Measurements from ENCODE around the gene TTC36.

GRCh38 chr11:118522571-118523072, 4.7 kb upstream of the TTC36 start:
- peak in 3 of 7 experiments; percentile 13 to 19 (median 15) for TF ChIP-seq CTCF (IDR thresholded peaks at IDR 0.05)
- TF ChIP-seq POLR2A (IDR thresholded peaks at IDR 0.05), result no peak

All from stomach (tissue), 4 donors.